OCI-LY1 (cell line): ENCODE data around the gene CREB3L4.

Source experiments
- CTCF ChIP-seq: fragments of 200-600 bp; sonication (generic), shearing (Covaris generic); IDR thresholded peaks from 2 replicates; pipeline ENCODE4 v1.5.1; 2017; ENCODE audit warnings: mild to moderate bottlenecking, antibody characterized with exemption, low read length, moderate library complexity, mixed read lengths
- EZH2 ChIP-seq: fragments of 200-600 bp; sonication (generic), shearing (Covaris generic); IDR thresholded peaks from 2 replicates; pipeline ENCODE4 v1.8.0; 2017; ENCODE audit warnings: borderline replicate concordance, mixed run types, mild to moderate bottlenecking, antibody characterized with exemption, low read length, moderate library complexity, mixed read lengths

GRCh38 chr1:153991806-153992205, 24.1 kb downstream of the CREB3L4 start:
- TF ChIP-seq CTCF (no peak), EZH2 (no peak)
